GM12865 (cell line): ENCODE data around the gene SRSF1.

Experiments
- DNase-seq: peaks from one replicate; pipeline ENCODE4 v3.0.0; 2010; ENCODE audit warnings: low read depth
- H3K4me3 ChIP-seq: 2 replicates; pipeline ENCODE4 v1.5.1; 2011; ENCODE audit warnings: mild to moderate bottlenecking, low read depth, low read length, control low read depth
- TF ChIP-seq, protein P1 (sequence below): IDR thresholded peaks from 2 replicates; pipeline ENCODE4 v1.5.1; 2011; ENCODE audit warnings: low read length, control low read depth, low read depth, inconsistent platforms; ENCODE audit not compliant: insufficient read depth; ENCODE audit errors: missing control alignments

The SRSF1 gene

DNA sequence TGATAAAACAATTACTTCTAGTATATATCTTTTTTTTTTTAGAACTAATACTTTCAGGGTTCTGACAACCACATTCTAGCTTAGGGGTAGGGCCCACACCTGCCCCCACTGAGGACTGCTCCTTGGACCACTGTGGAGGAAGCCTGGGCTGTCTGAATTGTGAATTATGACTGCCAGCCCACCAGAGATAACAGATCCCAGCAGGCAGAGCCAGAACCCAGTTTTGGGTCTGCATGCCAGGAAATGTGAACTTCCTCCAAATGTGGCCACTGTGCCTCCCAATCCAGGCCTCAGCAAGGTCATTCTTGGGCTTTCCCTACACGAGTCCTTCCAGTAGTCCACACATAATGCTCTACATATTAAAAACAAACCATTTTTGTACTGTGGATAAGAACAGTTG, 34.9 kb downstream of the SRSF1 start:
- TF ChIP-seq, protein P1, sequence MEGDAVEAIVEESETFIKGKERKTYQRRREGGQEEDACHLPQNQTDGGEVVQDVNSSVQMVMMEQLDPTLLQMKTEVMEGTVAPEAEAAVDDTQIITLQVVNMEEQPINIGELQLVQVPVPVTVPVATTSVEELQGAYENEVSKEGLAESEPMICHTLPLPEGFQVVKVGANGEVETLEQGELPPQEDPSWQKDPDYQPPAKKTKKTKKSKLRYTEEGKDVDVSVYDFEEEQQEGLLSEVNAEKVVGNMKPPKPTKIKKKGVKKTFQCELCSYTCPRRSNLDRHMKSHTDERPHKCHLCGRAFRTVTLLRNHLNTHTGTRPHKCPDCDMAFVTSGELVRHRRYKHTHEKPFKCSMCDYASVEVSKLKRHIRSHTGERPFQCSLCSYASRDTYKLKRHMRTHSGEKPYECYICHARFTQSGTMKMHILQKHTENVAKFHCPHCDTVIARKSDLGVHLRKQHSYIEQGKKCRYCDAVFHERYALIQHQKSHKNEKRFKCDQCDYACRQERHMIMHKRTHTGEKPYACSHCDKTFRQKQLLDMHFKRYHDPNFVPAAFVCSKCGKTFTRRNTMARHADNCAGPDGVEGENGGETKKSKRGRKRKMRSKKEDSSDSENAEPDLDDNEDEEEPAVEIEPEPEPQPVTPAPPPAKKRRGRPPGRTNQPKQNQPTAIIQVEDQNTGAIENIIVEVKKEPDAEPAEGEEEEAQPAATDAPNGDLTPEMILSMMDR = no peak
- DNase-seq = no peak
- H3K4me3 ChIP-seq = no peak overlapping the region

DNA sequence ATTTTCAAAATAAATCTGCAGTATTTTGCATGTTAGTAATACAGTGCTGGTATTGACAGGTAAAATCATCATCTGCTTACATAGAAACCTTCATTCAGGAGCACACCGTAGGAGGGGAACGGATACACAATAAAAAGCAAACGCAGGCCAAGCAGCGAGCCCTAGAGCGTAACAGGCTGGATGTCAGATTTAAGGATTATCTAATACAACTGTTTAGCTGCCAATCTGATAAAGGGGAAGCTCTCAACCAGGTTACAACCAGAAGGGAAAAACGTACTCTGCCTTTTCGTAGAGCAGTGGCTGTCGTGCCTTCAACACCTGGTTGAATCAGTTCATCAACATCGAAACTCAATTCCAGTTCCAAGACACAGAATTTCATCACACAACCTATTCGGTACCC, 35.5 kb downstream of the SRSF1 start:
- no peak overlapping the region for H3K4me3 ChIP-seq
- DNase-seq = no peak
- TF ChIP-seq, protein P1 = no peak

DNA sequence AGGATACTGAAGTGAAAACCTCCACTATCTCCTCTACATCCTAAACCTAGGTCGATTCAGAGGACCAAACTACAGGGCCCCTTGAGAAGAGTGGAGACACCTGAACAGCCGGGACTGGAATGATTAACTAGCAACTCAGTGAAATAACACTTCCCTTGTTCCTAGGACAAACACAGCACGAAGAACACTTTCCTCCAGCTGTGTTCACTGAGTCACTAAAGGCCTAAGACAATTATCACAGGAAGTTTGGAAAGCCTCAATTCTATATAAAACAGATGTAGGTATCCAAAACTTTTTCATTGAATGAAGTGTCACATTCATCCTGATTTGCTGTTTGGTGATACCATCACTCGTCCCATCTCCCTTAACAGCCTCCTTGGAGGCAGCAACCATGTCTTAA, 36.3 kb downstream of the SRSF1 start:
- no peak for DNase-seq
- H3K4me3 ChIP-seq = no peak overlapping the region
- TF ChIP-seq, protein P1 = no peak

DNA sequence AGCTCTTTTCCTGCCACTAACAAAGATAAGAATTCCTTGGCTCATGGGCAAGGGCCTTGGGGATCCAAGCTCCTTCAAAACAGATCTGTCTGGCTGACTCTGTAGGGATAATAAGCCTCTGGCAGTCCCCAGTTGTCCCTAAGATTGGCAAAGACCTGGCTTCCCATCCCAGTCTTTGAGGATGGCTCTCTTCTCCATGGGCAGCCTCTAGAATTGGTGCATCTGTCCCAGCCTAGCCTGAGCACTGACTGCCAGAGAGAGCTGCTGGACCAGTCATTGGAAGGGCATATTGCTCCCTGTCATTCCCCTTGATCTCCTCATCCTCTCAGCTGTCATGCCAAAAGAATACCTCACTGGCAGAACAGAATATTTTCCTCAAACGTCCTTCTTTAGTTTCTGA, 38.6 kb downstream of the SRSF1 start:
- TF ChIP-seq, protein P1 = no peak
- DNase-seq = no peak
- H3K4me3 ChIP-seq = no peak overlapping the region

DNA sequence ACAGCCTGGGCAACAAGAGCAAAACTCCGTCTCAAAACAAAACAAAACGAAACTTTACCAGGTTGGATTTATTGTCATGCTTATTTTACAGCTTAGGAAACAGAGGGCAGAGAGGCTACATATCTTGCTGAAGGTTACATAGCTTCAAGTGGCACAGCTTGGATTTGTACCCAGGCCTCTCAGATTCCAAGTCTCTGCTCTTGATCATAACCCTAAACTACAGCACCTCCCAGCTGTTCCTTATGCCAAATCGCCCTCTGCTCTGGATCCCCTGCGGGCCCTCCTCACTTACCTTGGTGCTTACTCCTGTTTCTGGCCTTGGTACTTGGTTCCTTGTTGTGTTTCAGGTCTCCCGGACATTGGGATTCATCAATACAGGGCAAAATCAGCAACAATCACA, 40.2 kb downstream of the SRSF1 start:
- no peak for DNase-seq
- TF ChIP-seq, protein P1 = no peak
- H3K4me3 ChIP-seq = no peak overlapping the region

DNA sequence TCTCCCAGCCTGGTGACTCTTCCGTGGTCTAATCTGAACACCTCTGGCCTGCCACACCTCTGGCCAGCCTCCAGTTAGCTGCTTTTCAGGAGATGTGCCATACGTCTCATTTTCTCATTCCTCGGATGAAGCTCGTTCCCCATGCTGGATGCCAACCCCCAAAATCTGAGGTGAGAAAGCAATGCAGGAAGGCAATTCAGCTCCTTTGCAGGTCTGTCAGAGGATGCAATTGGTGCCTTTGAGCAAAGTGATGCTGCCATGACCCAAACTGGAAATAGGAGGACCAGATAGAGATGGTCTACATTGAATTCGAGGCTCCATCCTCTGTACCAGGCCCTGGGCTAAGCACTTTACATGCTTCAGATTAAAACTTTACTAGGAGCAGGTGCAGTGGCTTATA, 40.8 kb downstream of the SRSF1 start:
- TF ChIP-seq, protein P1 = no peak
- DNase-seq = no peak

DNA sequence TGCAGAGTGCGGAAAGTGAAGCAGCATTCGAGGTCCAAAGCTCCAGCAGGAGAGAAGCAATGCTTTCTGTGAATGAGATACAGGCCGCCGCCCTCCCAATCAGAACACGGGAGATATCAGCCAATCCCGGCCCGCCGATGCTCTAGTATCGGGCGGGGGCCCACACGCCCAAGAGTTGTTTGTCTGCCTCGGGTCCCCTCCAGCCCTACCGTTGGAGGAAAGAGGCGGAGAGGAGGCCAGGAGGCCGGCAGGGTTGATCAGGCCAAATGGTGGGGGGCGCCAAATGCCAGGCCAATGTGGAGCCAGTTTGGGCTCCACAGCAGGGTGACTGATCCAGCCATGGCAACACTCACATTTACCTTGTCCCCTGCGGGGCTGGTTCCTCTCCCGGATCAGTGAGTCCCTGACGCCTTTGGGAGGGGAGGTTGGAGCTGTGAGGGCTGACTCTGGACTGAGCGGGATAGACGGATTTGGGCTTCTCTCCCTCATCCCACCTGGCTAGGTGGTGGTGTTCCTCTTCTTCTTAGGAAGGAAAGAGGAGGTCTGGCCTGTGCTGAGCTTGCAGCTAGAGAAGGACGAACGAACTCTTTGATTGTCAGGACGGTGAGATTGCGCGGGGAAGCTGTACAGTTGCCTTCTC, 41.4 kb downstream of the SRSF1 start:
- no peak overlapping the region for H3K4me3 ChIP-seq
- TF ChIP-seq, protein P1 = no peak
- DNase-seq = no peak

More for the DNA sequence above, 40.8 kb downstream of the SRSF1 start:
- H3K4me3 ChIP-seq = no peak overlapping the region
